IPS DF 6.9 (cell line): Measurements from ENCODE around the gene RFPL4AL1.

ENCODE experiments used
- DNase-seq: peaks from one replicate; pipeline ENCODE4 v3.0.0-alpha.2; 2013; ENCODE audit warnings: low read depth, low spot score
- H3K27ac ChIP-seq: one replicate; pipeline ENCODE4 v1.5.1; 2013; ENCODE audit warnings: low read length, control low read depth
- H3K27me3 ChIP-seq: 2 replicates; pipeline ENCODE4 v1.6.1; 2013; ENCODE audit warnings: mild to moderate bottlenecking, low read length; ENCODE audit not compliant: control insufficient read depth, insufficient read depth
- H3K36me3 ChIP-seq: 2 replicates; pipeline ENCODE4 v1.6.1; 2013; ENCODE audit warnings: low read length; ENCODE audit not compliant: control insufficient read depth, insufficient read depth
- H3K4me1 ChIP-seq: 2 replicates; pipeline ENCODE4 v1.6.1; 2013; ENCODE audit warnings: low read length; ENCODE audit not compliant: control insufficient read depth, insufficient read depth
- H3K4me3 ChIP-seq: 2 replicates; pipeline ENCODE4 v1.5.1; 2013; ENCODE audit warnings: mild to moderate bottlenecking, low read length
- H3K9me3 ChIP-seq: 2 replicates; pipeline ENCODE4 v1.6.1; 2013; ENCODE audit warnings: low read length, inconsistent platforms; ENCODE audit not compliant: control insufficient read depth, insufficient read depth
- WGBS: extraction: QIAGEN DNeasy Blood & Tissue Kit; methylation state at CpG from one replicate; pipeline ENCODE4 v1.1.7; 2013; ENCODE audit warnings: mixed read lengths, missing lambda C conversion rate; ENCODE audit not compliant: insufficient read length, insufficient coverage; 5-methylcytosine and 5-hydroxymethylcytosine counted together

Gene RFPL4AL1

DNA sequence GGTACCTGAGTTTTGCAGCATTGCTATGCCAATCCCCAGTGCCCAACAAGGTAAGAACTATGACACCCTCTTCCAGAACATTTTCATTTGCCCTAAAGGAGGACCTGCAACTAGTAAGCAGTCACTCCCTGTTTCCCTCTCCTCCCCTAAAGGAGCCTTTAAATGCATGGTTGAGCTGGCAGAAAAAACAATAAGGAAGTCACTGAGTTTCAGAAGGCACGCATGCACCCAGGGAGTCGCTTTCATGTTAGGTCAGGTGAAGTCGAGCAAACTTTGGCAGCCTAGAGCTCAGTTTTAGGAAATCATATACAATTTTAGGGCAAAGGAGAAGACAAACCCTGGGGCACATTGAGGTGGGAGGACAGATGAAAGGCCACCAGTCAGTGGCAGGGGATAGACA is 51.1 kb downstream of the RFPL4AL1 start:
- H3K4me3 ChIP-seq, result no peak overlapping the region
- WGBS, result no CpG with 5 or more reads among the region's 3 CpGs
- H3K9me3 ChIP-seq, result peaks cover 7% of the 10 kb centered on the region
- H3K4me1 ChIP-seq, result no peaks in the 10 kb centered on the region
- no peak overlapping the region for H3K27ac ChIP-seq
- DNase-seq, result no peak
- no peaks in the 10 kb centered on the region for H3K27me3 ChIP-seq
- H3K36me3 ChIP-seq, result no peaks in the 10 kb centered on the region
